HEK293 (cell line): ENCODE data around the gene CYTIP.

Source experiments
- CTCF ChIA-PET: fragments of 350-600 bp; formaldehyde crosslinking; extraction: SDS; loops from one replicate; lab custom pipeline; 2021; ENCODE audit warnings: antibody characterized with exemption; lab: Yijun Ruan, JAX
- POLR2A ChIA-PET: fragments of 300-600 bp; formaldehyde crosslinking; extraction: SDS; loops from one replicate; lab custom pipeline; 2020; ENCODE audit warnings: antibody characterized with exemption, inconsistent platforms; lab: Yijun Ruan, JAX
- H3K27ac ChIP-seq: fragments of 200-500 bp; sonication (Bioruptor generic); 2 replicates; pipeline ENCODE4 v1.5.1; 2014; ENCODE audit warnings: low read depth, low read length, control low read depth, inconsistent platforms; ENCODE audit errors: extremely low read depth
- H3K36me3 ChIP-seq, 2 experiments: fragments of 200-500 bp in 1 of 2; sonication (Bioruptor generic) in 1 of 2; 1 replicate in 1 of 2; 2 replicates in 1 of 2; pipeline ENCODE4 v1.5.1; 2014 to 2017; ENCODE audit warnings: inconsistent platforms in 2 of 2, low read length in 2 of 2; ENCODE audit not compliant: control insufficient read depth in 2 of 2, insufficient read depth in 1 of 2
- H3K4me1 ChIP-seq: fragments of 200-500 bp; sonication (Bioruptor generic); 2 replicates; pipeline ENCODE4 v1.5.1; 2014; ENCODE audit warnings: mild to moderate bottlenecking, low read length, inconsistent platforms; ENCODE audit not compliant: control insufficient read depth, insufficient read depth
- H3K4me3 ChIP-seq: 2 replicates; pipeline ENCODE4 v1.5.1; 2011; ENCODE audit warnings: low read depth, mild to moderate bottlenecking, control low read depth, low read length, moderate library complexity
- H3K9me3 ChIP-seq: fragments of 200-500 bp; sonication (Bioruptor generic); 2 replicates; pipeline ENCODE4 v1.5.1; 2014; ENCODE audit warnings: low read depth, low read length, inconsistent platforms; ENCODE audit not compliant: control insufficient read depth, insufficient read depth
- GLI4 ChIP-seq: fragments of 450-650 bp; formaldehyde crosslinking; IDR thresholded peaks from 2 replicates; pipeline ENCODE4 v1.5.1; 2016; ENCODE audit warnings: missing biosample characterization, missing genetic modification characterization
- IKZF3 ChIP-seq: fragments of 450-650 bp; IDR thresholded peaks from 2 replicates; pipeline ENCODE4 v1.5.0; 2018; ENCODE audit warnings: missing biosample characterization, mild to moderate bottlenecking, missing genetic modification characterization, moderate library complexity
- KLF16 ChIP-seq: fragments of 450-650 bp; formaldehyde crosslinking; IDR thresholded peaks from 2 replicates; pipeline ENCODE4 v1.5.1; 2017; ENCODE audit warnings: missing biosample characterization, missing genetic modification characterization
- KLF9 ChIP-seq: fragments of 450-650 bp; formaldehyde crosslinking; IDR thresholded peaks from 2 replicates; pipeline ENCODE4 v1.5.1; 2016; ENCODE audit warnings: missing biosample characterization, missing genetic modification characterization, low read depth
- MYNN ChIP-seq: fragments of 450-650 bp; formaldehyde crosslinking; IDR thresholded peaks from 2 replicates; pipeline ENCODE4 v1.5.1; 2016; ENCODE audit warnings: missing biosample characterization, missing genetic modification characterization, borderline replicate concordance
- REPIN1 ChIP-seq: fragments of 450-650 bp; formaldehyde crosslinking; IDR thresholded peaks from 2 replicates; pipeline ENCODE4 v1.5.1; 2017; ENCODE audit warnings: missing biosample characterization, missing genetic modification characterization, low read depth
- SP3 ChIP-seq: fragments of 450-650 bp; formaldehyde crosslinking; IDR thresholded peaks from 2 replicates; pipeline ENCODE4 v1.5.1; 2016; ENCODE audit warnings: missing biosample characterization, missing genetic modification characterization
- SP7 ChIP-seq: fragments of 450-650 bp; formaldehyde crosslinking; IDR thresholded peaks from 2 replicates; pipeline ENCODE4 v1.5.1; 2016; ENCODE audit warnings: missing biosample characterization, missing genetic modification characterization
- ZNF10 ChIP-seq: fragments of 450-650 bp; formaldehyde crosslinking; IDR thresholded peaks from 2 replicates; pipeline ENCODE4 v1.5.1; 2017; ENCODE audit warnings: missing biosample characterization, missing genetic modification characterization
- ZNF121 ChIP-seq: fragments of 450-650 bp; formaldehyde crosslinking; IDR thresholded peaks from 2 replicates; pipeline ENCODE4 v1.5.1; 2016; ENCODE audit warnings: missing biosample characterization, missing genetic modification characterization
- ZNF23 ChIP-seq: fragments of 450-650 bp; formaldehyde crosslinking; IDR thresholded peaks from 2 replicates; pipeline ENCODE4 v1.5.1; 2016; ENCODE audit warnings: missing biosample characterization, missing genetic modification characterization, borderline replicate concordance
- ZNF292 ChIP-seq: fragments of 450-650 bp; formaldehyde crosslinking; IDR thresholded peaks from 2 replicates; pipeline ENCODE4 v1.5.1; 2016; ENCODE audit warnings: low read depth, missing biosample characterization, missing genetic modification characterization, borderline replicate concordance
- ZNF324 ChIP-seq: fragments of 450-650 bp; formaldehyde crosslinking; IDR thresholded peaks from 2 replicates; pipeline ENCODE4 v1.5.1; 2016; ENCODE audit warnings: missing biosample characterization, missing genetic modification characterization
- ZNF350 ChIP-seq: fragments of 450-650 bp; formaldehyde crosslinking; IDR thresholded peaks from 2 replicates; pipeline ENCODE4 v1.5.0; 2017; ENCODE audit warnings: missing biosample characterization, mild to moderate bottlenecking, missing genetic modification characterization
- ZNF366 ChIP-seq: fragments of 450-650 bp; formaldehyde crosslinking; conservative IDR thresholded peaks from 2 replicates; pipeline ENCODE4 v1.5.1; 2016; ENCODE audit warnings: missing biosample characterization, missing genetic modification characterization
- ZNF426 ChIP-seq: fragments of 450-650 bp; formaldehyde crosslinking; IDR thresholded peaks from 2 replicates; pipeline ENCODE4 v1.5.1; 2017; ENCODE audit warnings: missing biosample characterization, missing genetic modification characterization, mild to moderate bottlenecking, inconsistent platforms, moderate library complexity
- ZNF501 ChIP-seq: fragments of 450-650 bp; formaldehyde crosslinking; IDR thresholded peaks from 2 replicates; pipeline ENCODE4 v1.5.1; 2016; ENCODE audit warnings: missing biosample characterization, missing genetic modification characterization
- ZNF660 ChIP-seq: fragments of 450-650 bp; IDR thresholded peaks from 2 replicates; pipeline ENCODE4 v1.5.1; 2018; ENCODE audit warnings: missing biosample characterization, mild to moderate bottlenecking, missing genetic modification characterization
- ZNF677 ChIP-seq: fragments of 450-650 bp; IDR thresholded peaks from 2 replicates; pipeline ENCODE4 v1.5.0; 2018; ENCODE audit warnings: missing biosample characterization, mild to moderate bottlenecking, missing genetic modification characterization, moderate library complexity
- ZNF747 ChIP-seq: fragments of 450-650 bp; formaldehyde crosslinking; IDR thresholded peaks from 2 replicates; pipeline ENCODE4 v1.5.1; 2016; ENCODE audit warnings: missing biosample characterization, missing genetic modification characterization
- ZNF776 ChIP-seq: fragments of 450-650 bp; formaldehyde crosslinking; IDR thresholded peaks from 2 replicates; pipeline ENCODE4 v1.5.0; 2017; ENCODE audit warnings: missing biosample characterization, missing genetic modification characterization, borderline replicate concordance
- ZNF791 ChIP-seq: fragments of 450-650 bp; formaldehyde crosslinking; IDR thresholded peaks from 2 replicates; pipeline ENCODE4 v1.5.1; 2016; ENCODE audit warnings: missing biosample characterization, missing genetic modification characterization
- ZNF837 ChIP-seq: fragments of 450-650 bp; formaldehyde crosslinking; IDR thresholded peaks from 2 replicates; pipeline ENCODE4 v1.5.1; 2016; ENCODE audit warnings: missing biosample characterization, missing genetic modification characterization
- ZNF843 ChIP-seq: fragments of 450-650 bp; formaldehyde crosslinking; IDR thresholded peaks from 2 replicates; pipeline ENCODE4 v1.5.1; 2016; ENCODE audit warnings: missing biosample characterization, missing genetic modification characterization
- TF ChIP-seq, protein P1 (sequence below): IDR thresholded peaks from 2 replicates; pipeline ENCODE4 v1.6.1; 2011; ENCODE audit warnings: mild to moderate bottlenecking, low read depth, low read length, borderline replicate concordance
- TF ChIP-seq, protein P2 (sequence below): fragments of 450-650 bp; formaldehyde crosslinking; IDR thresholded peaks from 2 replicates; pipeline ENCODE4 v1.5.1; 2016; ENCODE audit warnings: missing biosample characterization, missing genetic modification characterization
- TF ChIP-seq, protein P3 (sequence below): fragments of 450-650 bp; formaldehyde crosslinking; IDR thresholded peaks from 2 replicates; pipeline ENCODE4 v1.5.1; 2016; ENCODE audit warnings: missing biosample characterization, missing genetic modification characterization
- TF ChIP-seq, protein P4 (sequence below): fragments of 450-650 bp; formaldehyde crosslinking; IDR thresholded peaks from 2 replicates; pipeline ENCODE4 v1.5.1; 2016; ENCODE audit warnings: missing biosample characterization, missing genetic modification characterization

CYTIP gene

DNA sequence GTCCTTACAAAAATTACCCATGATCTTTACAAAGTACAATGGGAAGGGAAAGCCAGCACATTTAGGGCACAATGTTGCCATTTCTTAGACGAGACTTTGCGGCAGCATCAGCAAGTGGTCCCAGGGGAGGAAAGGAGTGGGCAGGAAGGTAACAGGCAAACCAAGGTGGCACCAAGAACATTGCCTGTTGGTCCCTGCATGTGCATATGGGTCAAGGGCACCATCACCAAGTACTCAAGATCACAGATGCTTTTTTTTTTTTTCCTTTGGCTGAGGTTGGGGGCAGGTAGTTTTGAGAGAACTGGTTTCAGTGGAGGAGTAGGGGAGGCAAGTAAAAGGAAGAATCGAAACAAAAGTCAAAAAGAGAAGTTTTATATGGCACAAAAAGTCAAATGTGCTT lies 752 bp upstream of the CYTIP start:
- POLR2A ChIA-PET, result no interaction called here
- Histone ChIP-seq H3K9me3 (no peaks in the 10 kb centered on the region), H3K36me3 (no peaks in the 10 kb centered on the region), H3K27ac (no peak overlapping the region), H3K4me1 (no peaks in the 10 kb centered on the region), H3K4me3 (no peak overlapping the region)
- CTCF ChIA-PET, result no interaction called here
- TF ChIP-seq, protein P1, sequence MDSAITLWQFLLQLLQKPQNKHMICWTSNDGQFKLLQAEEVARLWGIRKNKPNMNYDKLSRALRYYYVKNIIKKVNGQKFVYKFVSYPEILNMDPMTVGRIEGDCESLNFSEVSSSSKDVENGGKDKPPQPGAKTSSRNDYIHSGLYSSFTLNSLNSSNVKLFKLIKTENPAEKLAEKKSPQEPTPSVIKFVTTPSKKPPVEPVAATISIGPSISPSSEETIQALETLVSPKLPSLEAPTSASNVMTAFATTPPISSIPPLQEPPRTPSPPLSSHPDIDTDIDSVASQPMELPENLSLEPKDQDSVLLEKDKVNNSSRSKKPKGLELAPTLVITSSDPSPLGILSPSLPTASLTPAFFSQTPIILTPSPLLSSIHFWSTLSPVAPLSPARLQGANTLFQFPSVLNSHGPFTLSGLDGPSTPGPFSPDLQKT, result no peak
- TF ChIP-seq IKZF3, result no peak
- no peak for TF ChIP-seq KLF16 (tag by site-specific recombination)
- TF ChIP-seq ZNF747 (tag by site-specific recombination), result no peak
- no peak for TF ChIP-seq GLI4 (tag by site-specific recombination)
- TF ChIP-seq ZNF350 (tag by site-specific recombination), result no peak
- TF ChIP-seq ZNF366, result no peak
- TF ChIP-seq ZNF660, result no peak
- TF ChIP-seq ZNF791 (tag by site-specific recombination), result no peak
- TF ChIP-seq SP7 (tag by site-specific recombination), result no peak

DNA sequence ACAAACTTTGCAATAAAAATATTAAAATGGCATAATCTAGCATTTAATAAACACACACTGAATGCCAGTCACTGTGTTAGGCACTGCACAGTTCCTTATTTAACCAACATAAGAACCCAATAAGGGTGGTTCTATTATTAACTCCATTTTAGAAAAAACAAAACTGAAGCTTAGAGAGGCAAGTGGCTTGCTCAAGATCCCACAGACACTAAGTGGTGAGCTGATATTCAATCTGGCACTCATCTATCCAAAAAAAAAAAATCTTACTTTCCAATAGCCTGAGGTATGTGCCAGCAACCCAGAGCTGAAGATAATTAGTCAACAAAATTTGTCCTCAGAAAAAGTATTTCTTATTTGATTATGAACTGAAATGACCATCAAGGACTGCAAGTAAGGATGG lies 799 bp downstream of the CYTIP start:
- Histone ChIP-seq H3K36me3 (no peaks in the 10 kb centered on the region), H3K27ac (no peak overlapping the region), H3K4me1 (no peaks in the 10 kb centered on the region), H3K9me3 (no peaks in the 10 kb centered on the region), H3K4me3 (no peak overlapping the region)
- POLR2A ChIA-PET, result no interaction called here
- CTCF ChIA-PET, result no interaction called here
- TF ChIP-seq ZNF324 (tag by site-specific recombination) (no peak), ZNF501 (tag by site-specific recombination) (no peak), SP3 (tag by site-specific recombination) (no peak), ZNF677 (tag by site-specific recombination) (no peak), KLF9 (tag by site-specific recombination) (no peak), ZNF426 (no peak), ZNF292 (tag by site-specific recombination) (no peak), ZNF843 (tag by site-specific recombination) (no peak), ZNF837 (no peak), ZNF776 (tag by site-specific recombination) (no peak), MYNN (no peak), ZNF121 (no peak), ZNF23 (no peak), REPIN1 (tag by site-specific recombination) (no peak), ZNF10 (tag by site-specific recombination) (no peak)
- TF ChIP-seq, protein P2, sequence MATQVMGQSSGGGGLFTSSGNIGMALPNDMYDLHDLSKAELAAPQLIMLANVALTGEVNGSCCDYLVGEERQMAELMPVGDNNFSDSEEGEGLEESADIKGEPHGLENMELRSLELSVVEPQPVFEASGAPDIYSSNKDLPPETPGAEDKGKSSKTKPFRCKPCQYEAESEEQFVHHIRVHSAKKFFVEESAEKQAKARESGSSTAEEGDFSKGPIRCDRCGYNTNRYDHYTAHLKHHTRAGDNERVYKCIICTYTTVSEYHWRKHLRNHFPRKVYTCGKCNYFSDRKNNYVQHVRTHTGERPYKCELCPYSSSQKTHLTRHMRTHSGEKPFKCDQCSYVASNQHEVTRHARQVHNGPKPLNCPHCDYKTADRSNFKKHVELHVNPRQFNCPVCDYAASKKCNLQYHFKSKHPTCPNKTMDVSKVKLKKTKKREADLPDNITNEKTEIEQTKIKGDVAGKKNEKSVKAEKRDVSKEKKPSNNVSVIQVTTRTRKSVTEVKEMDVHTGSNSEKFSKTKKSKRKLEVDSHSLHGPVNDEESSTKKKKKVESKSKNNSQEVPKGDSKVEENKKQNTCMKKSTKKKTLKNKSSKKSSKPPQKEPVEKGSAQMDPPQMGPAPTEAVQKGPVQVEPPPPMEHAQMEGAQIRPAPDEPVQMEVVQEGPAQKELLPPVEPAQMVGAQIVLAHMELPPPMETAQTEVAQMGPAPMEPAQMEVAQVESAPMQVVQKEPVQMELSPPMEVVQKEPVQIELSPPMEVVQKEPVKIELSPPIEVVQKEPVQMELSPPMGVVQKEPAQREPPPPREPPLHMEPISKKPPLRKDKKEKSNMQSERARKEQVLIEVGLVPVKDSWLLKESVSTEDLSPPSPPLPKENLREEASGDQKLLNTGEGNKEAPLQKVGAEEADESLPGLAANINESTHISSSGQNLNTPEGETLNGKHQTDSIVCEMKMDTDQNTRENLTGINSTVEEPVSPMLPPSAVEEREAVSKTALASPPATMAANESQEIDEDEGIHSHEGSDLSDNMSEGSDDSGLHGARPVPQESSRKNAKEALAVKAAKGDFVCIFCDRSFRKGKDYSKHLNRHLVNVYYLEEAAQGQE (tag by site-specific recombination), result no peak
- TF ChIP-seq, protein P3, sequence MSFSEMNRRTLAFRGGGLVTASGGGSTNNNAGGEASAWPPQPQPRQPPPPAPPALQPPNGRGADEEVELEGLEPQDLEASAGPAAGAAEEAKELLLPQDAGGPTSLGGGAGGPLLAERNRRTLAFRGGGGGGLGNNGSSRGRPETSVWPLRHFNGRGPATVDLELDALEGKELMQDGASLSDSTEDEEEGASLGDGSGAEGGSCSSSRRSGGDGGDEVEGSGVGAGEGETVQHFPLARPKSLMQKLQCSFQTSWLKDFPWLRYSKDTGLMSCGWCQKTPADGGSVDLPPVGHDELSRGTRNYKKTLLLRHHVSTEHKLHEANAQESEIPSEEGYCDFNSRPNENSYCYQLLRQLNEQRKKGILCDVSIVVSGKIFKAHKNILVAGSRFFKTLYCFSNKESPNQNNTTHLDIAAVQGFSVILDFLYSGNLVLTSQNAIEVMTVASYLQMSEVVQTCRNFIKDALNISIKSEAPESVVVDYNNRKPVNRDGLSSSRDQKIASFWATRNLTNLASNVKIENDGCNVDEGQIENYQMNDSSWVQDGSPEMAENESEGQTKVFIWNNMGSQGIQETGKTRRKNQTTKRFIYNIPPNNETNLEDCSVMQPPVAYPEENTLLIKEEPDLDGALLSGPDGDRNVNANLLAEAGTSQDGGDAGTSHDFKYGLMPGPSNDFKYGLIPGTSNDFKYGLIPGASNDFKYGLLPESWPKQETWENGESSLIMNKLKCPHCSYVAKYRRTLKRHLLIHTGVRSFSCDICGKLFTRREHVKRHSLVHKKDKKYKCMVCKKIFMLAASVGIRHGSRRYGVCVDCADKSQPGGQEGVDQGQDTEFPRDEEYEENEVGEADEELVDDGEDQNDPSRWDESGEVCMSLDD (tag by site-specific recombination), result no peak
- TF ChIP-seq, protein P1, result no peak
- TF ChIP-seq, protein P4, sequence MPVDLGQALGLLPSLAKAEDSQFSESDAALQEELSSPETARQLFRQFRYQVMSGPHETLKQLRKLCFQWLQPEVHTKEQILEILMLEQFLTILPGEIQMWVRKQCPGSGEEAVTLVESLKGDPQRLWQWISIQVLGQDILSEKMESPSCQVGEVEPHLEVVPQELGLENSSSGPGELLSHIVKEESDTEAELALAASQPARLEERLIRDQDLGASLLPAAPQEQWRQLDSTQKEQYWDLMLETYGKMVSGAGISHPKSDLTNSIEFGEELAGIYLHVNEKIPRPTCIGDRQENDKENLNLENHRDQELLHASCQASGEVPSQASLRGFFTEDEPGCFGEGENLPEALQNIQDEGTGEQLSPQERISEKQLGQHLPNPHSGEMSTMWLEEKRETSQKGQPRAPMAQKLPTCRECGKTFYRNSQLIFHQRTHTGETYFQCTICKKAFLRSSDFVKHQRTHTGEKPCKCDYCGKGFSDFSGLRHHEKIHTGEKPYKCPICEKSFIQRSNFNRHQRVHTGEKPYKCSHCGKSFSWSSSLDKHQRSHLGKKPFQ (tag by site-specific recombination), result no peak
